Activated B cell treated with CpG ODN at 0.5 μM for 24 hours (primary cell): ENCODE results near the gene CHKA. TPM values are rescaled to one million over a fixed set of nuclear protein-coding genes. Genes with fewer than 3 reads are reported as not detected.

Experiments
- ATAC-seq: fragments of 200-7000 bp; cut with Tn5 transposase; one replicate; pipeline ENCODE4 v1.10.0; 2021; ENCODE audit warnings: low read depth, mild to moderate bottlenecking, moderate library complexity
- CTCF ChIA-PET: fragments of 350-600 bp; sonication (Branson Sonifier 250); formaldehyde crosslinking; loops from one replicate; lab custom pipeline; 2021; ENCODE audit warnings: antibody characterized with exemption; lab: Charles Lee
- POLR2A ChIA-PET: fragments of 350-600 bp; sonication (Branson Sonifier 250); formaldehyde crosslinking; loops from one replicate; lab custom pipeline; 2021; ENCODE audit warnings: antibody characterized with exemption; lab: Charles Lee
- DNase-seq: peaks from one replicate; pipeline ENCODE4 v3.0.0; 2022
- H3K27ac Mint-ChIP-seq: one replicate; pipeline ENCODE4 v1.8.0; 2020; ENCODE audit warnings: mixed read lengths
- H3K27me3 Mint-ChIP-seq: one replicate; pipeline ENCODE4 v1.8.0; 2021; ENCODE audit warnings: mixed read lengths
- H3K36me3 Mint-ChIP-seq: one replicate; pipeline ENCODE4 v1.8.0; 2021; ENCODE audit warnings: low read depth, mixed read lengths
- H3K4me1 Mint-ChIP-seq: one replicate; pipeline ENCODE4 v1.8.0; 2021; ENCODE audit warnings: mixed read lengths
- H3K4me3 Mint-ChIP-seq: one replicate; pipeline ENCODE4 v1.8.0; 2020; ENCODE audit warnings: mild to moderate bottlenecking, mixed read lengths
- H3K9me3 Mint-ChIP-seq: one replicate; pipeline ENCODE4 v1.8.0; 2020; ENCODE audit warnings: mixed read lengths
- CTCF ChIP-seq: fragments of 200-600 bp; IDR thresholded peaks from one replicate; pipeline ENCODE4 v1.8.0; 2022; ENCODE audit warnings: antibody characterized with exemption, mild to moderate bottlenecking
- intact Hi-C: fragments of 100-400 bp; cut with micrococcal nuclease; formaldehyde crosslinking; loops from one replicate; pipeline ENCODE4 v1.15.1; 2024
- total RNA-seq: library from RNA; stranded (reverse); gene quantifications from 2 replicates; pipeline ENCODE4 v1.2.3, GENCODE V29; 2022

Gene CHKA
- total RNA-seq, 1 donor from 2014 or later, result 16.1 TPM

GRCh38 chr11:68148879-68149278 is 27.7 kb upstream of the CHKA start:
- Mint-ChIP-seq H3K36me3 (no peaks in the 10 kb centered on the region), H3K4me1 (no peaks in the 10 kb centered on the region), H3K9me3 (no peaks in the 10 kb centered on the region), H3K27me3 (no peaks in the 10 kb centered on the region), H3K4me3 (no peak overlapping the region), H3K27ac (no peak overlapping the region)
- intact Hi-C loops, result no loop called here
- ATAC-seq (no peak), DNase-seq (no peak)
- CTCF ChIA-PET, result no interaction called here
- TF ChIP-seq CTCF, result no peak
- POLR2A ChIA-PET, result no interaction called here

- H3K36me3 Mint-ChIP-seq, result no peaks in the 10 kb centered on the region
- DNase-seq, result no peak
- intact Hi-C loops, result no loop called here
- ChIA-PET CTCF (no interaction called here), POLR2A (no interaction called here)
- no peak for ATAC-seq
- no peaks in the 10 kb centered on the region for H3K27me3 Mint-ChIP-seq
- H3K4me1 Mint-ChIP-seq, result no peaks in the 10 kb centered on the region
- no peaks in the 10 kb centered on the region for H3K9me3 Mint-ChIP-seq
- TF ChIP-seq CTCF, result no peak
- no peak overlapping the region for H3K27ac Mint-ChIP-seq
- H3K4me3 Mint-ChIP-seq, result no peak overlapping the region
Measured at GRCh38 chr11:68148071-68148805, 27.1 kb upstream of the CHKA start.

GRCh38 chr11:68146704-68147474 is 25.7 kb upstream of the CHKA start:
- no peaks in the 10 kb centered on the region for H3K27me3 Mint-ChIP-seq
- no peak for ATAC-seq
- ChIA-PET CTCF (no interaction called here), POLR2A (no interaction called here)
- H3K4me1 Mint-ChIP-seq, result peaks cover 4% of the 10 kb centered on the region
- H3K9me3 Mint-ChIP-seq, result no peaks in the 10 kb centered on the region
- no peak overlapping the region for H3K4me3 Mint-ChIP-seq
- intact Hi-C loops, result no loop called here
- DNase-seq, result no peak
- no peak for TF ChIP-seq CTCF
- no peak overlapping the region for H3K27ac Mint-ChIP-seq
- H3K36me3 Mint-ChIP-seq, result no peaks in the 10 kb centered on the region

- no peak overlapping the region for H3K4me3 Mint-ChIP-seq
- no peak for TF ChIP-seq CTCF
- H3K27ac Mint-ChIP-seq, result no peak overlapping the region
- H3K4me1 Mint-ChIP-seq, result peaks cover 10% of the 10 kb centered on the region
- no peaks in the 10 kb centered on the region for H3K27me3 Mint-ChIP-seq
- ATAC-seq (no peak), DNase-seq (no peak)
- ChIA-PET CTCF (no interaction called here), POLR2A (no interaction called here)
- no peaks in the 10 kb centered on the region for H3K9me3 Mint-ChIP-seq
- H3K36me3 Mint-ChIP-seq, result no peaks in the 10 kb centered on the region
- intact Hi-C loops, result no loop called here
Measured at GRCh38 chr11:68146010-68146540, 24.9 kb upstream of the CHKA start.

- intact Hi-C loops, result no loop called here
- no peak overlapping the region for H3K4me3 Mint-ChIP-seq
- no peaks in the 10 kb centered on the region for H3K36me3 Mint-ChIP-seq
- H3K27me3 Mint-ChIP-seq, result peaks cover 1% of the 10 kb centered on the region
- DNase-seq (no peak), ATAC-seq (no peak)
- no peaks in the 10 kb centered on the region for H3K9me3 Mint-ChIP-seq
- ChIA-PET CTCF (no interaction called here), POLR2A (no interaction called here)
- no peak for TF ChIP-seq CTCF
- peaks cover 13% of the 10 kb centered on the region for H3K4me1 Mint-ChIP-seq
- no peak overlapping the region for H3K27ac Mint-ChIP-seq
Measured at GRCh38 chr11:68145120-68145866, 24.1 kb upstream of the CHKA start.
